GM19467 (cell line): Measurements from ENCODE around the gene NANS.
A peak's percentile ranks its signal among the peaks of the same experiment; 100 is the strongest.

ENCODE experiments used
- ATAC-seq: cut with Tn5 transposase; IDR thresholded peaks from one replicate; pipeline ENCODE4 v1.9.1; 2021; ENCODE audit warnings: mild to moderate bottlenecking, moderate library complexity; ENCODE audit not compliant: unreplicated experiment

The NANS gene

GRCh38 chr9:98038958-98039357 lies 17.6 kb upstream of the NANS start:
- no peak for ATAC-seq

GRCh38 chr9:98039607-98040017 lies 16.9 kb upstream of the NANS start:
- no peak for ATAC-seq

GRCh38 chr9:98040212-98040611 lies 16.3 kb upstream of the NANS start:
- no peak for ATAC-seq

GRCh38 chr9:98043915-98044314 lies 12.6 kb upstream of the NANS start:
- ATAC-seq: no peak

- ATAC-seq: peak; percentile 78
These were observed 11.0 kb upstream of the NANS start for GRCh38 chr9:98045234-98046179.

- no peak for ATAC-seq
These were observed 10.4 kb upstream of the NANS start for GRCh38 chr9:98046180-98046543.

- no peak for ATAC-seq
These were observed 9.5 kb upstream of the NANS start for GRCh38 chr9:98047002-98047401.

- no peak for ATAC-seq
These were observed 7.1 kb upstream of the NANS start for GRCh38 chr9:98049288-98050072.

GRCh38 chr9:98050351-98050750 lies 6.2 kb upstream of the NANS start:
- ATAC-seq: no peak

- ATAC-seq: no peak
These were observed 2.1 kb upstream of the NANS start for GRCh38 chr9:98054376-98054951.

- ATAC-seq: no peak
These were observed 737 bp downstream of the NANS start for GRCh38 chr9:98057138-98057799.

- no peak for ATAC-seq
These were observed 5.6 kb downstream of the NANS start for GRCh38 chr9:98062161-98062560.

GRCh38 chr9:98064623-98065392 lies 8.3 kb downstream of the NANS start:
- ATAC-seq: no peak

GRCh38 chr9:98066235-98066634 lies 9.7 kb downstream of the NANS start:
- no peak for ATAC-seq

- ATAC-seq: no peak
These were observed 10.7 kb downstream of the NANS start for GRCh38 chr9:98067184-98067583.

- ATAC-seq: no peak
These were observed 13.0 kb downstream of the NANS start for GRCh38 chr9:98069551-98069950.

- ATAC-seq: no peak
These were observed 14.2 kb downstream of the NANS start for GRCh38 chr9:98070704-98071103.

GRCh38 chr9:98071737-98072136 lies 15.2 kb downstream of the NANS start:
- no peak for ATAC-seq

GRCh38 chr9:98074115-98074990 lies 17.8 kb downstream of the NANS start:
- no peak for ATAC-seq
